HCT116 (cell line): ENCODE data around the gene ANKS1A. TPM values are rescaled to one million over a fixed set of nuclear protein-coding genes. Genes with fewer than 3 reads are reported as not detected.

Source experiments
- ATAC-seq: fragments of 200-7000 bp; cut with Tn5 transposase; 2 replicates; pipeline ENCODE4 v1.9.1; 2020; ENCODE audit warnings: mild to moderate bottlenecking, moderate library complexity
- BruUV-seq: library from RNA; stranded (reverse); fragments of 400-500 nt; replicated peaks from 2 replicates; lab custom pipeline; 2021; lab: Mats Ljungman, UMichigan
- CTCF ChIA-PET: fragments of 300-600 bp; sonication (Branson Sonifier 250); formaldehyde crosslinking; loops from one replicate; lab custom pipeline; 2021; ENCODE audit warnings: antibody characterized with exemption; lab: Charles Lee
- POLR2A ChIA-PET: fragments of 300-600, 350-600 bp; sonication (Branson Sonifier 250); formaldehyde crosslinking; loops from one replicate; lab custom pipeline; 2021; ENCODE audit warnings: antibody characterized with exemption; lab: Charles Lee
- RAD21 ChIA-PET, 2 experiments: fragments of 300-600 bp; sonication (Branson Sonifier 250); formaldehyde crosslinking; loops; one replicate each; lab custom pipeline; 2023; ENCODE audit warnings: low total read pairs in 2 of 2; ENCODE audit not compliant: uncharacterized antibody in 2 of 2, unreplicated experiment in 2 of 2, low non-redundant PET in 1 of 2; lab: Charles Lee
- DNase-seq: peaks from one replicate; pipeline ENCODE4 v3.0.0-alpha.2; 2010; ENCODE audit warnings: low read depth, low spot score
- H2AFZ ChIP-seq: fragments of 200-600 bp; shearing (Covaris generic), sonication (generic); 2 replicates; pipeline ENCODE4 v1.6.1; 2017; ENCODE audit warnings: low read depth, mixed run types, mixed read lengths, antibody characterized with exemption, low read length; ENCODE audit not compliant: poor library complexity, severe bottlenecking
- H3K27ac ChIP-seq: 2 replicates; pipeline ENCODE4 v1.5.1; 2012; ENCODE audit warnings: low read depth, low read length
- H3K27me3 ChIP-seq: fragments of 200-600 bp; sonication (generic); 2 replicates; pipeline ENCODE4 v1.6.1; 2016; ENCODE audit warnings: mixed run types, low read length, mixed read lengths; ENCODE audit not compliant: insufficient read depth
- H3K36me3 ChIP-seq, 2 experiments: fragments of 200-500 bp in 1 of 2; fragments of 200-600 bp in 1 of 2; sonication (Bioruptor generic) in 1 of 2; sonication (generic) in 1 of 2; 2 replicates each; pipeline versions ENCODE4 v1.5.1 to v1.6.1; 2014 to 2016; ENCODE audit warnings: low read length in 2 of 2, inconsistent platforms in 1 of 2, mixed read lengths in 1 of 2, mixed run types in 1 of 2; ENCODE audit not compliant: insufficient read depth in 2 of 2, control insufficient read depth in 1 of 2
- H3K4me1 ChIP-seq, 2 experiments: fragments of 200-600 bp in 1 of 2; sonication (generic) in 1 of 2; 2 replicates each; pipeline versions ENCODE4 v1.5.1 to v1.6.1; 2012 to 2017; ENCODE audit warnings: low read length in 2 of 2, inconsistent platforms in 1 of 2, mild to moderate bottlenecking in 1 of 2, mixed read lengths in 1 of 2, mixed run types in 1 of 2, moderate library complexity in 1 of 2; ENCODE audit not compliant: insufficient read depth in 2 of 2, control insufficient read depth in 1 of 2
- H3K4me2 ChIP-seq: fragments of 200-600 bp; sonication (generic); 2 replicates; pipeline ENCODE4 v1.6.1; 2017; ENCODE audit warnings: mixed run types, low read length, mixed read lengths
- H3K4me3 ChIP-seq, 2 experiments: fragments of 200-600 bp in 1 of 2; sonication (generic) in 1 of 2; replicated peaks in 1 of 2; 2 replicates each; pipeline ENCODE4 v1.5.1; 2011 to 2016; ENCODE audit warnings: low read length in 2 of 2, control low read depth in 1 of 2, low read depth in 1 of 2, mild to moderate bottlenecking in 1 of 2, mixed read lengths in 1 of 2, mixed run types in 1 of 2
- H3K79me2 ChIP-seq: fragments of 200-600 bp; sonication (generic); 2 replicates; pipeline ENCODE4 v1.6.1; 2017; ENCODE audit warnings: mild to moderate bottlenecking, mixed run types, low read length, moderate library complexity, mixed read lengths; ENCODE audit not compliant: insufficient read depth
- H3K9ac ChIP-seq: fragments of 200-600 bp; sonication (generic); 2 replicates; pipeline ENCODE4 v1.6.1; 2016; ENCODE audit warnings: low read length, mixed read lengths
- H3K9me2 ChIP-seq: fragments of 200-600 bp; sonication (generic), shearing (Covaris generic); 2 replicates; pipeline ENCODE4 v1.6.1; 2017; ENCODE audit warnings: mixed run types, mild to moderate bottlenecking, moderate library complexity; ENCODE audit not compliant: insufficient read depth
- H3K9me3 ChIP-seq, 2 experiments: fragments of 200-500 bp in 1 of 2; fragments of 200-600 bp in 1 of 2; sonication (Bioruptor generic) in 1 of 2; sonication (generic) in 1 of 2; 2 replicates each; pipeline ENCODE4 v1.6.1; 2014 to 2017; ENCODE audit warnings: low read length in 2 of 2, mixed read lengths in 2 of 2, inconsistent platforms in 1 of 2, low read depth in 1 of 2, mild to moderate bottlenecking in 1 of 2, mixed run types in 1 of 2, moderate library complexity in 1 of 2; ENCODE audit not compliant: control insufficient read depth in 1 of 2, insufficient read depth in 1 of 2
- H4K20me1 ChIP-seq: fragments of 200-600 bp; sonication (generic), shearing (Covaris generic); 2 replicates; pipeline ENCODE4 v1.6.1; 2017; ENCODE audit warnings: mixed run types, mild to moderate bottlenecking, moderate library complexity; ENCODE audit not compliant: insufficient read depth
- ELF1 ChIP-seq: IDR thresholded peaks from 2 replicates; pipeline ENCODE4 v1.6.1; 2012; ENCODE audit warnings: low read depth, borderline replicate concordance
- EZH2 ChIP-seq: fragments of 200-600 bp; sonication (generic); IDR thresholded peaks from 2 replicates; pipeline ENCODE4 v1.6.1; 2017; ENCODE audit warnings: antibody characterized with exemption, mixed run types
- EZH2phosphoT487 ChIP-seq: fragments of 200-600 bp; IDR thresholded peaks from 2 replicates; pipeline ENCODE4 v1.6.1; 2018; ENCODE audit warnings: antibody characterized with exemption, borderline replicate concordance
- FOSL1 ChIP-seq: IDR thresholded peaks from 2 replicates; pipeline ENCODE4 v1.6.1; 2012; ENCODE audit warnings: low read depth
- JUND ChIP-seq: IDR thresholded peaks from 2 replicates; pipeline ENCODE4 v1.6.1; 2012
- MAX ChIP-seq: IDR thresholded peaks from 2 replicates; pipeline ENCODE4 v1.6.1; 2012
- SP1 ChIP-seq: IDR thresholded peaks from 2 replicates; pipeline ENCODE4 v1.6.1; 2012; ENCODE audit warnings: low read depth
- TCF7L2 ChIP-seq: IDR thresholded peaks from 2 replicates; pipeline ENCODE4 v1.7.0; 2011; ENCODE audit warnings: borderline replicate concordance, inconsistent platforms; ENCODE audit not compliant: insufficient read depth, insufficient read length; ENCODE audit errors: extremely low read depth
- ZNF274 ChIP-seq: fragments of 200-500 bp; sonication (Bioruptor generic); IDR thresholded peaks from 2 replicates; pipeline ENCODE4 v1.6.1; 2014; ENCODE audit warnings: mild to moderate bottlenecking, low read depth, low read length, inconsistent platforms
- intact Hi-C: fragments of 100-400 bp; cut with micrococcal nuclease; formaldehyde crosslinking; loops from 2 replicates; pipeline ENCODE4 v1.10.0; 2022
- total RNA-seq: library from RNA; stranded (reverse); gene quantifications from one replicate; pipeline ENCODE4 v1.2.1, GENCODE V29; 2021; ENCODE audit not compliant: unreplicated experiment

ANKS1A gene
- total RNA-seq, 1 experiment from 2014 or later: 20.6 TPM

- Histone ChIP-seq H3K4me3 (no peak overlapping the region), H3K4me2 (no peak overlapping the region), H3K79me2 (peaks cover 19% of the 10 kb centered on the region), H3K9me2 (no peaks in the 10 kb centered on the region), H3K4me1 (peaks cover 10 to 15% of the 10 kb centered on the region in 2 experiments; a peak in 3 of 4 replicates), H3K36me3 (no peaks in the 10 kb centered on the region), H3K27ac (no peak overlapping the region), H3K27me3 (no peaks in the 10 kb centered on the region), H3K9me3 (no peaks in the 10 kb centered on the region), H2AFZ (no peak overlapping the region), H4K20me1 (no peaks in the 10 kb centered on the region), H3K9ac (no peak overlapping the region)
- DNase-seq: no peak
- intact Hi-C loops: no loop called here
- ATAC-seq: no peak
- ChIA-PET RAD21 (no interaction called here), POLR2A (no interaction called here), CTCF (interaction anchor here (0.9 kb wide), 1 partner anchor 36 kb away, joined by 3 read pairs; no protein-coding TSS in a partner anchor)
- no peak for TF ChIP-seq JUND
- BruUV-seq: no TSS peak
Measured at GRCh38 chr6:34950849-34951248, 61.8 kb downstream of the ANKS1A start.

GRCh38 chr6:34951731-34952130 lies 62.7 kb downstream of the ANKS1A start:
- ChIA-PET POLR2A (no interaction called here), CTCF (no interaction called here), RAD21 (no interaction called here)
- H3K4me3 ChIP-seq: no peak overlapping the region
- no peak for DNase-seq
- no peak overlapping the region for H2AFZ ChIP-seq
- H3K27me3 ChIP-seq: no peaks in the 10 kb centered on the region
- H3K4me1 ChIP-seq: peaks cover 10 to 15% of the 10 kb centered on the region in 2 experiments; a peak in 3 of 4 replicates
- H3K36me3 ChIP-seq: no peaks in the 10 kb centered on the region
- H3K4me2 ChIP-seq: no peak overlapping the region
- no peak overlapping the region for H3K27ac ChIP-seq
- H3K79me2 ChIP-seq: peaks cover 20% of the 10 kb centered on the region
- H3K9ac ChIP-seq: no peak overlapping the region
- no peaks in the 10 kb centered on the region for H3K9me2 ChIP-seq
- H4K20me1 ChIP-seq: no peaks in the 10 kb centered on the region
- intact Hi-C loops: no loop called here
- no TSS peak for BruUV-seq
- TF ChIP-seq ZNF274: no peak
- TF ChIP-seq EZH2phosphoT487: no peak
- no peak for TF ChIP-seq SP1
- TF ChIP-seq ELF1: no peak
- TF ChIP-seq TCF7L2: no peak
- no peak for TF ChIP-seq MAX
- TF ChIP-seq EZH2: no peak
- TF ChIP-seq FOSL1: no peak
- no peak for ATAC-seq
- no peaks in the 10 kb centered on the region for H3K9me3 ChIP-seq
